SK-N-SH (cell line): ENCODE measurements around the gene GAN. TPM values are rescaled to one million over a fixed set of nuclear protein-coding genes. Genes with fewer than 3 reads are reported as not detected.
A peak's percentile ranks its signal among the peaks of the same experiment; 100 is the strongest.

Experiments used
- CTCF ChIA-PET: fragments of 300-600, 350-600 bp; formaldehyde crosslinking; extraction: SDS; loops from one replicate; lab custom pipeline; 2021; lab: Yijun Ruan, JAX
- POLR2A ChIA-PET: fragments of 350-600 bp; sonication (Branson Sonifier 250); formaldehyde crosslinking; extraction: SDS; loops from one replicate; lab custom pipeline; 2020; ENCODE audit warnings: antibody characterized with exemption, inconsistent platforms; lab: Yijun Ruan, JAX
- DNase-seq: peaks from one replicate; pipeline ENCODE4 v3.0.0; 2012
- H2AFZ ChIP-seq: fragments of 200-600 bp; sonication (generic); 2 replicates; pipeline ENCODE4 v1.8.1; 2016; ENCODE audit warnings: antibody characterized with exemption, mild to moderate bottlenecking, low read depth
- H3F3A ChIP-seq: fragments of 200-600 bp; sonication (generic); replicated peaks from 2 replicates; pipeline ENCODE3; 2016; ENCODE audit warnings: antibody characterized with exemption, mild to moderate bottlenecking; ENCODE audit not compliant: insufficient read depth
- H3K27ac ChIP-seq, 2 experiments: fragments of 200-500 bp in 1 of 2; fragments of 200-600 bp in 1 of 2; sonication (Bioruptor generic) in 1 of 2; sonication (generic), shearing (Covaris generic) in 1 of 2; 2 replicates each; pipeline versions ENCODE4 v1.5.1 to v1.6.1; 2014 to 2016; ENCODE audit warnings: low read depth in 2 of 2, inconsistent platforms in 1 of 2, low read length in 1 of 2, mild to moderate bottlenecking in 1 of 2, mixed read lengths in 1 of 2
- H3K27me3 ChIP-seq: fragments of 200-600 bp; sonication (generic), shearing (Covaris generic); 2 replicates; pipeline ENCODE4 v1.6.1; 2016; ENCODE audit warnings: mixed run types; ENCODE audit not compliant: insufficient read depth
- H3K36me3 ChIP-seq, 2 experiments: fragments of 200-500 bp in 1 of 2; fragments of 200-600 bp in 1 of 2; sonication (Bioruptor generic) in 1 of 2; sonication (generic) in 1 of 2; replicated peaks in 1 of 2; 2 replicates each; pipeline versions ENCODE3 to v1.5.1; 2014 to 2016; ENCODE audit warnings: low read length in 1 of 2, mild to moderate bottlenecking in 1 of 2; ENCODE audit not compliant: insufficient read depth in 2 of 2, control insufficient read depth in 1 of 2
- H3K4me1 ChIP-seq, 2 experiments: fragments of 200-500 bp in 1 of 2; fragments of 200-600 bp in 1 of 2; sonication (Bioruptor generic) in 1 of 2; sonication (generic), shearing (Covaris generic) in 1 of 2; 2 replicates each; pipeline versions ENCODE4 v1.5.1 to v1.6.1; 2014 to 2016; ENCODE audit warnings: low read depth in 1 of 2, low read length in 1 of 2, mixed run types in 1 of 2; ENCODE audit not compliant: insufficient read depth in 2 of 2, control insufficient read depth in 1 of 2
- H3K4me2 ChIP-seq: fragments of 200-600 bp; sonication (generic), shearing (Covaris generic); 2 replicates; pipeline ENCODE4 v1.6.1; 2017; ENCODE audit warnings: mixed run types
- H3K4me3 ChIP-seq, 2 experiments: fragments of 200-500 bp in 1 of 2; fragments of 200-600 bp in 1 of 2; sonication (Bioruptor generic) in 1 of 2; sonication (generic), shearing (Covaris generic) in 1 of 2; 2 replicates each; pipeline versions ENCODE4 v1.5.1 to v1.8.1; 2014 to 2016; ENCODE audit warnings: low read depth in 2 of 2, inconsistent platforms in 1 of 2, low read length in 1 of 2, mild to moderate bottlenecking in 1 of 2, mixed read lengths in 1 of 2, moderate library complexity in 1 of 2
- H3K79me2 ChIP-seq: fragments of 200-600 bp; sonication (generic); 2 replicates; pipeline ENCODE4 v1.8.1; 2017; ENCODE audit warnings: mild to moderate bottlenecking; ENCODE audit not compliant: insufficient read depth
- H3K9ac ChIP-seq: fragments of 200-600 bp; sonication (generic); 2 replicates; pipeline ENCODE4 v1.6.1; 2017; ENCODE audit warnings: mixed run types
- H3K9me2 ChIP-seq: fragments of 200-600 bp; sonication (generic); 2 replicates; pipeline ENCODE4 v1.6.1; 2017; ENCODE audit warnings: mixed run types
- H3K9me3 ChIP-seq: fragments of 200-600 bp; sonication (generic); 2 replicates; pipeline ENCODE4 v1.6.1; 2017; ENCODE audit warnings: mixed run types, mild to moderate bottlenecking, moderate library complexity
- H4K20me1 ChIP-seq: fragments of 200-600 bp; sonication (generic); 2 replicates; pipeline ENCODE4 v1.6.1; 2017; ENCODE audit warnings: mild to moderate bottlenecking, mixed run types; ENCODE audit not compliant: insufficient read depth
- MAX ChIP-seq: IDR thresholded peaks from 2 replicates; pipeline ENCODE4 v1.4.0; 2012; ENCODE audit warnings: low read depth
- MXI1 ChIP-seq: IDR thresholded peaks from 2 replicates; pipeline ENCODE4 v1.6.1; 2012; ENCODE audit warnings: mild to moderate bottlenecking, low read depth, low read length, improper control_type of control experiment
- NFIC ChIP-seq: IDR thresholded peaks from 2 replicates; pipeline ENCODE4 v1.4.0; 2012; ENCODE audit warnings: borderline replicate concordance
- RAD21 ChIP-seq: IDR thresholded peaks from 2 replicates; pipeline ENCODE4 v1.6.1; 2012; ENCODE audit warnings: mild to moderate bottlenecking, low read length
- REST ChIP-seq: IDR thresholded peaks from 2 replicates; pipeline ENCODE4 v1.6.1; 2012; ENCODE audit warnings: mild to moderate bottlenecking, low read depth, low read length, moderate library complexity
- WGBS: methylation state at CpG from one replicate; pipeline ENCODE4 v1.1.6; 2017; ENCODE audit warnings: low lambda C conversion rate; 5-methylcytosine and 5-hydroxymethylcytosine counted together
- polyA plus RNA-seq, 3 experiments: library from polyadenylated mRNA; depleted of rRNA; stranded (reverse); fragments of >200 nt; gene quantifications; 2 replicates each; pipeline ENCODE4 v1.2.3, GENCODE V29; 2012

GAN gene
- polyA plus RNA-seq, 1 of the 3 experiments (the other 2 are of a cell fraction): 0.79 TPM

- no peaks in the 10 kb centered on the region for H3K27me3 ChIP-seq
- no peak for TF ChIP-seq NFIC
- TF ChIP-seq RAD21: no peak
- H2AFZ ChIP-seq: peak overlapping the region; percentile 39; the same call in 1 of the 2 replicates
- H3K79me2 ChIP-seq: peaks cover 77% of the 10 kb centered on the region
- peak overlapping the region in 1 of 2 experiments; percentile 56; a peak in 1 of 4 replicates for H3K27ac ChIP-seq
- H3K9me3 ChIP-seq: no peaks in the 10 kb centered on the region
- peak overlapping the region; percentile 94 for H3K4me2 ChIP-seq
- POLR2A ChIA-PET: no interaction called here
- H3F3A ChIP-seq: peaks cover 21% of the 10 kb centered on the region
- H3K9ac ChIP-seq: peak overlapping the region; percentile 85; the same call in 1 of the 2 replicates
- peaks cover 3% of the 10 kb centered on the region; the same call in 1 of the 2 replicates for H4K20me1 ChIP-seq
- H3K9me2 ChIP-seq: no peaks in the 10 kb centered on the region
- 98% methylated on average over 5 of the region's 5 CpGs for WGBS
- CTCF ChIA-PET: no interaction called here
- peak overlapping the region; percentile 75 to 94 for H3K4me3 ChIP-seq
- peaks cover 0 to 5% of the 10 kb centered on the region in 2 experiments for H3K36me3 ChIP-seq
- DNase-seq: no peak
- H3K4me1 ChIP-seq: peaks cover 8 to 22% of the 10 kb centered on the region in 2 experiments; a peak in 3 of 4 replicates
Measured at GRCh38 chr16:81316176-81316496, 1.4 kb downstream of the GAN start.

- WGBS: 69% methylated on average over 7 of the region's 7 CpGs
- H3K9ac ChIP-seq: no peak overlapping the region
Measured at GRCh38 chr16:81318711-81319110, 3.9 kb downstream of the GAN start.

More at GRCh38 chr16:81318711-81319110, 3.9 kb downstream of the GAN start:
- Histone ChIP-seq H3F3A (peaks cover 21% of the 10 kb centered on the region), H3K79me2 (peaks cover 84% of the 10 kb centered on the region), H3K4me1 (peaks cover 4 to 22% of the 10 kb centered on the region in 2 experiments; a peak in 3 of 4 replicates), H3K9me3 (no peaks in the 10 kb centered on the region), H2AFZ (no peak overlapping the region), H4K20me1 (no peaks in the 10 kb centered on the region; the same call in 1 of the 2 replicates), H3K4me2 (peak overlapping the region; percentile 66), H3K36me3 (no peaks in the 10 kb centered on the region), H3K9me2 (no peaks in the 10 kb centered on the region), H3K27me3 (no peaks in the 10 kb centered on the region), H3K4me3 (no peak overlapping the region), H3K27ac (peak overlapping the region in 1 of 2 experiments; percentile 73; a peak in 2 of 4 replicates)
- TF ChIP-seq MXI1: no peak
- peak; percentile 36; the same call in 1 of the 2 replicates for TF ChIP-seq MAX
- no peak for TF ChIP-seq REST
- POLR2A ChIA-PET: no interaction called here
- no peak for DNase-seq
- CTCF ChIA-PET: interaction anchor here (0.8 to 1.4 kb wide), 3 partner anchors 11 to 112 kb away, joined by 3 to 5 read pairs (median 3); no protein-coding TSS in a partner anchor
